HEK293 (cell line): ENCODE results near the gene CXCL16.

Source experiments
- CTCF ChIA-PET: fragments of 350-600 bp; formaldehyde crosslinking; extraction: SDS; loops from one replicate; lab custom pipeline; 2021; ENCODE audit warnings: antibody characterized with exemption; lab: Yijun Ruan, JAX
- POLR2A ChIA-PET: fragments of 300-600 bp; formaldehyde crosslinking; extraction: SDS; loops from one replicate; lab custom pipeline; 2020; ENCODE audit warnings: antibody characterized with exemption, inconsistent platforms; lab: Yijun Ruan, JAX
- H3K27ac ChIP-seq: fragments of 200-500 bp; sonication (Bioruptor generic); 2 replicates; pipeline ENCODE4 v1.5.1; 2014; ENCODE audit warnings: low read depth, low read length, control low read depth, inconsistent platforms; ENCODE audit errors: extremely low read depth
- H3K36me3 ChIP-seq, 2 experiments: fragments of 200-500 bp in 1 of 2; sonication (Bioruptor generic) in 1 of 2; 1 replicate in 1 of 2; 2 replicates in 1 of 2; pipeline ENCODE4 v1.5.1; 2014 to 2017; ENCODE audit warnings: inconsistent platforms in 2 of 2, low read length in 2 of 2; ENCODE audit not compliant: control insufficient read depth in 2 of 2, insufficient read depth in 1 of 2
- H3K4me1 ChIP-seq: fragments of 200-500 bp; sonication (Bioruptor generic); 2 replicates; pipeline ENCODE4 v1.5.1; 2014; ENCODE audit warnings: mild to moderate bottlenecking, low read length, inconsistent platforms; ENCODE audit not compliant: control insufficient read depth, insufficient read depth
- H3K4me3 ChIP-seq: 2 replicates; pipeline ENCODE4 v1.5.1; 2011; ENCODE audit warnings: low read depth, mild to moderate bottlenecking, control low read depth, low read length, moderate library complexity
- H3K9me3 ChIP-seq: fragments of 200-500 bp; sonication (Bioruptor generic); 2 replicates; pipeline ENCODE4 v1.5.1; 2014; ENCODE audit warnings: low read depth, low read length, inconsistent platforms; ENCODE audit not compliant: control insufficient read depth, insufficient read depth
- BCL11B ChIP-seq: fragments of 450-650 bp; formaldehyde crosslinking; IDR thresholded peaks from 2 replicates; pipeline ENCODE4 v1.5.1; 2016; ENCODE audit warnings: low read depth, missing biosample characterization, missing genetic modification characterization
- EGR2 ChIP-seq: fragments of 450-650 bp; formaldehyde crosslinking; IDR thresholded peaks from 2 replicates; pipeline ENCODE4 v1.5.1; 2016; ENCODE audit warnings: low read depth, missing biosample characterization, missing genetic modification characterization
- GLIS1 ChIP-seq: fragments of 450-650 bp; formaldehyde crosslinking; IDR thresholded peaks from 2 replicates; pipeline ENCODE4 v1.5.1; 2016; ENCODE audit warnings: missing biosample characterization, missing genetic modification characterization
- HOXA7 ChIP-seq: sonication (generic); formaldehyde crosslinking; IDR thresholded peaks from 2 replicates; pipeline ENCODE4 v1.8.1; 2022; ENCODE audit warnings: missing genetic modification reagents, borderline replicate concordance
- KLF8 ChIP-seq: fragments of 450-650 bp; formaldehyde crosslinking; IDR thresholded peaks from 2 replicates; pipeline ENCODE4 v1.5.1; 2016; ENCODE audit warnings: missing biosample characterization, missing genetic modification characterization
- PATZ1 ChIP-seq: fragments of 450-650 bp; formaldehyde crosslinking; IDR thresholded peaks from 2 replicates; pipeline ENCODE4 v1.5.1; 2016; ENCODE audit warnings: missing biosample characterization, missing genetic modification characterization
- SP2 ChIP-seq: fragments of 450-650 bp; formaldehyde crosslinking; IDR thresholded peaks from 2 replicates; pipeline ENCODE4 v1.5.1; 2016; ENCODE audit warnings: missing biosample characterization, missing genetic modification characterization
- SP3 ChIP-seq: fragments of 450-650 bp; formaldehyde crosslinking; IDR thresholded peaks from 2 replicates; pipeline ENCODE4 v1.5.1; 2016; ENCODE audit warnings: missing biosample characterization, missing genetic modification characterization
- ZBTB1 ChIP-seq: fragments of 450-650 bp; formaldehyde crosslinking; IDR thresholded peaks from 2 replicates; pipeline ENCODE4 v1.5.1; 2016; ENCODE audit warnings: missing biosample characterization, missing genetic modification characterization
- ZBTB21 ChIP-seq: fragments of 450-650 bp; formaldehyde crosslinking; IDR thresholded peaks from 2 replicates; pipeline ENCODE4 v1.5.1; 2017; ENCODE audit warnings: missing biosample characterization, missing genetic modification characterization
- ZBTB44 ChIP-seq: fragments of 450-650 bp; IDR thresholded peaks from 2 replicates; pipeline ENCODE4 v1.5.1; 2018; ENCODE audit warnings: missing biosample characterization, mild to moderate bottlenecking, missing genetic modification characterization
- ZBTB6 ChIP-seq: fragments of 450-650 bp; formaldehyde crosslinking; IDR thresholded peaks from 2 replicates; pipeline ENCODE4 v1.5.1; 2017; ENCODE audit warnings: missing biosample characterization, missing genetic modification characterization
- ZNF155 ChIP-seq: fragments of 450-650 bp; formaldehyde crosslinking; IDR thresholded peaks from 2 replicates; pipeline ENCODE4 v1.5.1; 2016; ENCODE audit warnings: missing biosample characterization, missing genetic modification characterization
- ZNF157 ChIP-seq: fragments of 450-650 bp; formaldehyde crosslinking; IDR thresholded peaks from 2 replicates; pipeline ENCODE4 v1.5.1; 2016; ENCODE audit warnings: missing biosample characterization, missing genetic modification characterization
- ZNF175 ChIP-seq: fragments of 450-650 bp; formaldehyde crosslinking; IDR thresholded peaks from 2 replicates; pipeline ENCODE4 v1.5.1; 2016; ENCODE audit warnings: missing biosample characterization, missing genetic modification characterization
- ZNF184 ChIP-seq: fragments of 450-650 bp; IDR thresholded peaks from 2 replicates; pipeline ENCODE4 v1.5.1; 2018; ENCODE audit warnings: missing biosample characterization, mild to moderate bottlenecking, missing genetic modification characterization
- ZNF391 ChIP-seq: fragments of 450-650 bp; formaldehyde crosslinking; IDR thresholded peaks from 2 replicates; pipeline ENCODE4 v1.5.1; 2016; ENCODE audit warnings: low read depth, missing biosample characterization, missing genetic modification characterization, borderline replicate concordance
- ZNF510 ChIP-seq: fragments of 450-650 bp; formaldehyde crosslinking; IDR thresholded peaks from 2 replicates; pipeline ENCODE4 v1.5.1; 2018; ENCODE audit warnings: mild to moderate bottlenecking, missing genetic modification characterization, missing biosample characterization; ENCODE audit not compliant: insufficient replicate concordance
- ZNF585B ChIP-seq: fragments of 450-650 bp; formaldehyde crosslinking; IDR thresholded peaks from 2 replicates; pipeline ENCODE4 v1.5.1; 2016; ENCODE audit warnings: missing biosample characterization, missing genetic modification characterization
- ZNF596 ChIP-seq: fragments of 450-650 bp; IDR thresholded peaks from 2 replicates; pipeline ENCODE4 v1.5.0; 2018; ENCODE audit warnings: missing biosample characterization, mild to moderate bottlenecking, missing genetic modification characterization, moderate library complexity
- ZNF600 ChIP-seq: fragments of 450-650 bp; formaldehyde crosslinking; IDR thresholded peaks from 2 replicates; pipeline ENCODE4 v1.5.1; 2016; ENCODE audit warnings: missing biosample characterization, missing genetic modification characterization
- ZNF623 ChIP-seq: fragments of 450-650 bp; formaldehyde crosslinking; IDR thresholded peaks from 2 replicates; pipeline ENCODE4 v1.5.1; 2016; ENCODE audit warnings: missing biosample characterization, missing genetic modification characterization
- ZNF629 ChIP-seq: fragments of 450-650 bp; formaldehyde crosslinking; IDR thresholded peaks from 2 replicates; pipeline ENCODE4 v1.5.1; 2017; ENCODE audit warnings: missing biosample characterization, missing genetic modification characterization
- ZNF701 ChIP-seq: fragments of 450-650 bp; formaldehyde crosslinking; IDR thresholded peaks from 2 replicates; pipeline ENCODE4 v1.5.1; 2016; ENCODE audit warnings: missing biosample characterization, missing genetic modification characterization
- ZNF747 ChIP-seq: fragments of 450-650 bp; formaldehyde crosslinking; IDR thresholded peaks from 2 replicates; pipeline ENCODE4 v1.5.1; 2016; ENCODE audit warnings: missing biosample characterization, missing genetic modification characterization
- ZSCAN16 ChIP-seq: fragments of 450-650 bp; formaldehyde crosslinking; IDR thresholded peaks from 2 replicates; pipeline ENCODE4 v1.5.1; 2016; ENCODE audit warnings: missing biosample characterization, missing genetic modification characterization
- TF ChIP-seq, protein P1 (sequence below): fragments of 450-650 bp; formaldehyde crosslinking; IDR thresholded peaks from 2 replicates; pipeline ENCODE4 v1.5.1; 2016; ENCODE audit warnings: missing biosample characterization, missing genetic modification characterization, low read depth

The CXCL16 gene

GRCh38 chr17:4709794-4710692 is 29.7 kb downstream of the CXCL16 start, which contains the start of gene ARRB2 (continued):
- TF ChIP-seq PATZ1 (tag by site-specific recombination), result peak; percentile 99
- TF ChIP-seq BCL11B, result no peak
- TF ChIP-seq GLIS1 (tag by site-specific recombination), result peak; percentile 90
- no peak for TF ChIP-seq ZNF175
- no peak for TF ChIP-seq ZNF747
- no peak for TF ChIP-seq ZSCAN16
- TF ChIP-seq ZNF391 (tag by site-specific recombination), result peak; percentile 64; the same call in 1 of the 2 replicates
- TF ChIP-seq ZNF155 (tag by site-specific recombination), result no peak
- peak; percentile 72; the same call in 1 of the 2 replicates for TF ChIP-seq KLF8 (tag by site-specific recombination)

DNA sequence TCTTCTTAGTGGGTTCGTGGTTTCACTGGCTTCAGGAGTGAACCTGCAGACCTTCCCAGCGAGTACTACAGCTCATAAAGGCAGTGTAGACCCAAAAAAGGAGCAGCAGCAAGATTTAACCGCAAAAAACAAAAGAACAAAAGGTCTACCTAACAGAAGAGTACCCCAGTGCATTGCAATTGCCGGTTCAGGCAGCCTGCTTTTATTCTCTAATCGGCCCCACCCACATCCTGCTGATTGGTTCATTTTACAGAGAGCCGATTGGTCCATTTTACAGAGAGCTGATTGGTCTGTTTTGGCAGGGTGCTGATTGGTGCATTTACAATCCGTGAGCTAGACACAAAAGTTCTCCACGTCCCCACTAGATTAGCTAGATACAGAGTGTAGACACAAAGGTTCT is 31.3 kb downstream of the CXCL16 start:
- ChIA-PET POLR2A (interaction anchor here (1.2 to 2.9 kb wide), 5 partner anchors 12 to 98 kb away, joined by 3 to 24 read pairs (median 10); partner anchors contain the start of genes MED11, PLD2 and PSMB6), CTCF (interaction anchor here (0.6 to 2.3 kb wide), 7 partner anchors 9 to 355 kb away, joined by 3 to 16 read pairs (median 4); no protein-coding TSS in a partner anchor)
- Histone ChIP-seq H3K27ac (no peak overlapping the region), H3K9me3 (no peaks in the 10 kb centered on the region), H3K4me1 (peaks cover 5% of the 10 kb centered on the region; the same call in 1 of the 2 replicates), H3K36me3 (peaks cover 0 to 3% of the 10 kb centered on the region in 2 experiments; a peak in 2 of 3 replicates), H3K4me3 (no peak overlapping the region)
- TF ChIP-seq KLF8 (tag by site-specific recombination) (no peak), ZNF629 (tag by site-specific recombination) (no peak), ZBTB21 (tag by site-specific recombination) (no peak), SP2 (tag by site-specific recombination) (peak; percentile 58), ZNF600 (tag by site-specific recombination) (no peak), ZNF157 (tag by site-specific recombination) (no peak), ZNF596 (no peak), SP3 (tag by site-specific recombination) (0 out of 2 replicates have a peak, but pooled peaks have one; percentile 37), ZBTB1 (tag by site-specific recombination) (no peak), ZNF623 (tag by site-specific recombination) (0 out of 2 replicates have a peak, but pooled peaks have one; percentile 10)
- TF ChIP-seq, protein P1, sequence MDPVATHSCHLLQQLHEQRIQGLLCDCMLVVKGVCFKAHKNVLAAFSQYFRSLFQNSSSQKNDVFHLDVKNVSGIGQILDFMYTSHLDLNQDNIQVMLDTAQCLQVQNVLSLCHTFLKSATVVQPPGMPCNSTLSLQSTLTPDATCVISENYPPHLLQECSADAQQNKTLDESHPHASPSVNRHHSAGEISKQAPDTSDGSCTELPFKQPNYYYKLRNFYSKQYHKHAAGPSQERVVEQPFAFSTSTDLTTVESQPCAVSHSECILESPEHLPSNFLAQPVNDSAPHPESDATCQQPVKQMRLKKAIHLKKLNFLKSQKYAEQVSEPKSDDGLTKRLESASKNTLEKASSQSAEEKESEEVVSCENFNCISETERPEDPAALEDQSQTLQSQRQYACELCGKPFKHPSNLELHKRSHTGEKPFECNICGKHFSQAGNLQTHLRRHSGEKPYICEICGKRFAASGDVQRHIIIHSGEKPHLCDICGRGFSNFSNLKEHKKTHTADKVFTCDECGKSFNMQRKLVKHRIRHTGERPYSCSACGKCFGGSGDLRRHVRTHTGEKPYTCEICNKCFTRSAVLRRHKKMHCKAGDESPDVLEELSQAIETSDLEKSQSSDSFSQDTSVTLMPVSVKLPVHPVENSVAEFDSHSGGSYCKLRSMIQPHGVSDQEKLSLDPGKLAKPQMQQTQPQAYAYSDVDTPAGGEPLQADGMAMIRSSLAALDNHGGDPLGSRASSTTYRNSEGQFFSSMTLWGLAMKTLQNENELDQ (tag by site-specific recombination), result no peak

DNA sequence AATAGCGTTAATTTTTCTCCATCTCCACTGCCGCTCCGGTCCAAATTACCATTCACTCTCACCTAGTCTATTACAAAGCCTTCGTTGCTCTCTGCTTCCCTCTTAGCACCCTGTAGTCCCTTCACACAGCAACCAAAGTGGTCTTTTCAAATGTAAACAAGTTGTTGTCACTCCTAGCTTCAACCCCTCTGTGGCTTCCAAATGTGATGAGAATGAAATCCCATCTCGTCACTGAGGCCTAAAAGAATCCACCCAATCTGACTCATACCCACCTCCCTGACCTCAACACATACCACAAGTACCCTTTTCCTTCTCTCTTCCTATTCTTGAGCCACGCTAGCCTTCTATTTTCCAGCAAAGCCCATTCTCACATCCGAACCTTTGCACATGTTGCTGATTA is 33.6 kb downstream of the CXCL16 start:
- POLR2A ChIA-PET, result no interaction called here
- Histone ChIP-seq H3K4me3 (no peak overlapping the region), H3K4me1 (peaks cover 12% of the 10 kb centered on the region)
- TF ChIP-seq ZNF184 (tag by site-specific recombination) (no peak), EGR2 (no peak), ZNF701 (tag by site-specific recombination) (no peak), HOXA7 (CRISPR knock-in tag) (no peak), ZNF510 (tag by site-specific recombination) (no peak), ZNF585B (tag by site-specific recombination) (no peak), ZBTB44 (tag by site-specific recombination) (no peak), ZBTB6 (tag by site-specific recombination) (no peak)

More for the DNA sequence above, 33.6 kb downstream of the CXCL16 start:
- CTCF ChIA-PET, result interaction anchor here (0.6 kb wide), 1 partner anchor 31 kb away, joined by 3 read pairs; no protein-coding TSS in a partner anchor
- Histone ChIP-seq H3K36me3 (peaks cover 1 to 7% of the 10 kb centered on the region in 2 experiments; a peak in 2 of 3 replicates), H3K9me3 (no peaks in the 10 kb centered on the region), H3K27ac (no peak overlapping the region)
